SJSA1 (cell line): ENCODE results near the gene PADI6. TPM values are rescaled to one million over a fixed set of nuclear protein-coding genes. Genes with fewer than 3 reads are reported as not detected.

Experiments used
- DNase-seq, 2 experiments: peaks; one replicate each; pipeline ENCODE4 v3.0.0-alpha.2; 2015 to 2020; ENCODE audit warnings: low spot score in 2 of 2, low read depth in 1 of 2
- H3K27ac ChIP-seq: fragments of 250-450 bp; sonication (Bioruptor Pico); 2 replicates; pipeline ENCODE4 v1.5.1; 2020; ENCODE audit warnings: mild to moderate bottlenecking, moderate library complexity
- H3K27me3 ChIP-seq: fragments of 250-450 bp; sonication (Bioruptor Pico); replicated peaks from 2 replicates; pipeline ENCODE4 v1.5.1; 2020; ENCODE audit warnings: mild to moderate bottlenecking, moderate library complexity
- H3K36me3 ChIP-seq: fragments of 250-450 bp; sonication (Bioruptor Pico); 2 replicates; pipeline ENCODE4 v1.5.1; 2020; ENCODE audit warnings: mild to moderate bottlenecking
- H3K4me1 ChIP-seq: fragments of 250-450 bp; sonication (Bioruptor Pico); replicated peaks from 2 replicates; pipeline ENCODE4 v1.6.1; 2021; ENCODE audit warnings: mild to moderate bottlenecking
- H3K4me3 ChIP-seq: fragments of 250-450 bp; sonication (Bioruptor Pico); 2 replicates; pipeline ENCODE4 v1.5.1; 2020; ENCODE audit warnings: mild to moderate bottlenecking
- H3K9me3 ChIP-seq: fragments of 250-450 bp; sonication (Bioruptor Pico); replicated peaks from 2 replicates; pipeline ENCODE4 v1.5.1; 2020; ENCODE audit warnings: mild to moderate bottlenecking
- total RNA-seq: library from RNA; depleted of rRNA; stranded (reverse); fragments of >200 nt; shearing (Covaris generic); gene quantifications from 2 replicates; pipeline ENCODE4 v1.2.3, GENCODE V29; 2014

PADI6 gene
- total RNA-seq, 1 experiment from 2014 or later = not detected

DNA sequence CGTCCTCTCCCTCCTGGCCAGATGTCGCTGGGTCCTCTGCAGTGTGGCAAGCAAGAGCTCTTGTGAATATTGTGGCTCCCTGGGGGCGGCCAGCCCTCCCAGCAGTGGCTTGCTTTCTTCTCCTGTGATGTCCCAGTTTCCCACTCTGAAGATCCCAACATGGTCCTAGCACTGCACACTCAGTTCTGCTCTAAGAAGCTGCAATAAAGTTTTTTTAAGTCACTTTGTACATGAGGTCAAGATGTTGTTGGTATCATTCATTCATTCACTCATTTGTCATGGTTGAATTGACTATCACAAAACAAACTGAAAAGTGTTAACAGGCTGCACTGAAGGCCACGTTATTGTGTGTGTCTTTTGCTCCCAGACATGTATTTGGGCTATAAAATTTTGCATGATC lies 8.2 kb upstream of the PADI6 start:
- H3K36me3 ChIP-seq = no peaks in the 10 kb centered on the region
- no peaks in the 10 kb centered on the region; the same call in none of the 2 replicates for H3K27me3 ChIP-seq
- no peaks in the 10 kb centered on the region for H3K9me3 ChIP-seq
- no peak for DNase-seq
- no peak overlapping the region for H3K27ac ChIP-seq
- no peaks in the 10 kb centered on the region for H3K4me1 ChIP-seq
- H3K4me3 ChIP-seq = no peak overlapping the region

DNA sequence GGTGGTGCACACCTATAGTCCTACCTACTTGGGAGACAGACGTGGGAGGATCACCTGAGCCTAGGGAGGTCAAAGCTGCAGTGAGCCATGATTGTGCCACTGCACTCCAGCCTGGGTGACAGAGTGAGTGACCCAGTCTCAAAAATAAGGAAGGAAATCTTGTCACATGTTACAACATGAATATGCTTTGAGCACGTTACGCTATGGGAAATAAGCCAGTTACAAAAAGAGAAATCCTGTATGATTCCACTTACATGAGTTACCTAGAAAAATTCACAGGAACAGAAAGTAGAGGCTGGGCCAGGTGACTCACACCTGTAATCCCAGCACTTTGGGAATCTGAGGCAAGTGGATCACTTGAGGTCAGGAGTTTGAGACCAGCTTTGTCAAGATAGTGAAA lies 6.7 kb upstream of the PADI6 start:
- Histone ChIP-seq H3K9me3 (no peaks in the 10 kb centered on the region), H3K4me1 (no peaks in the 10 kb centered on the region), H3K36me3 (no peaks in the 10 kb centered on the region), H3K4me3 (no peak overlapping the region), H3K27ac (no peak overlapping the region), H3K27me3 (no peaks in the 10 kb centered on the region; the same call in none of the 2 replicates)
- DNase-seq = no peak

DNA sequence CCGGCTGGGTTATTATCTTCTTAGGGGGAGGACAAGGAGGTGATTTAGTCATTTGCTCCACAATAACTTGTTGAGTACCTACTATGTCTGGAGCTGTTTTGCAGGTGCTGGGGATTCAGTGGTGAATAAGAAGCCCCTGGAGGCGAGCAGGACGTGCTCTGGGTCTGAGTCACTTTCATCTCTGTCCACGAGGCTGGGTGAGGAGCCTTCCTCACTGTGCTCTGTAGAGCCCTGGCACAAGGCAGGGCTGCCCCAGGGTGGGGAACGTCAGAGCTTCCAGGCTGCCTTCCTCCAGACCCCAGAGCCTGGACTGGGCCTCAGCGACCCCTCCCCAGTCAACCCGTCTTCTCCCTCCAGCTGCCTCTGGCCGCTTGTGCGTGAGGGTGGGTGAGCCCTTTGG lies 2.5 kb upstream of the PADI6 start:
- no peaks in the 10 kb centered on the region for H3K4me1 ChIP-seq
- no peak overlapping the region for H3K27ac ChIP-seq
- peaks cover 4% of the 10 kb centered on the region for H3K27me3 ChIP-seq
- H3K36me3 ChIP-seq = no peaks in the 10 kb centered on the region
- H3K9me3 ChIP-seq = no peaks in the 10 kb centered on the region
- no peak for DNase-seq
- H3K4me3 ChIP-seq = no peak overlapping the region

DNA sequence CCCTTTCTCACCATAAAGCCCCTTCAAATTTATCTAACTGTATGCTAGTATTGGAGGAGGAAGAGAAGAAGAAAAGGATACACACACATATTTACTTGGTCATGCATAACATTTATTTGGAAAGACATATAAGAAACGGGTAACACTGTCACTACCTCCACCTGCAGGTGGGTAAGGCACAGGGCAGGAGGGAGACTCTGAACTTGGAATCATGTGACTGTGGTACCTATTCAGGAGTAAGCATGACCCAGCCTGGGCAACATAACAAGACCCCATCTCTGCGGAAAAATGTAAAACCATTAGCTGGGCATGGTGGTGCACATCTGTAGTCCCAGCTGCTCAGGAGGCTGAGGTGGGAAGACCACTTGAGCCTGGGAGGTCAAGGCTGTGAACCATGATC lies 1.4 kb upstream of the PADI6 start:
- Histone ChIP-seq H3K27ac (no peak overlapping the region), H3K9me3 (no peaks in the 10 kb centered on the region), H3K4me1 (no peaks in the 10 kb centered on the region), H3K36me3 (no peaks in the 10 kb centered on the region), H3K27me3 (peaks cover 5% of the 10 kb centered on the region), H3K4me3 (no peak overlapping the region)
- no peak for DNase-seq

DNA sequence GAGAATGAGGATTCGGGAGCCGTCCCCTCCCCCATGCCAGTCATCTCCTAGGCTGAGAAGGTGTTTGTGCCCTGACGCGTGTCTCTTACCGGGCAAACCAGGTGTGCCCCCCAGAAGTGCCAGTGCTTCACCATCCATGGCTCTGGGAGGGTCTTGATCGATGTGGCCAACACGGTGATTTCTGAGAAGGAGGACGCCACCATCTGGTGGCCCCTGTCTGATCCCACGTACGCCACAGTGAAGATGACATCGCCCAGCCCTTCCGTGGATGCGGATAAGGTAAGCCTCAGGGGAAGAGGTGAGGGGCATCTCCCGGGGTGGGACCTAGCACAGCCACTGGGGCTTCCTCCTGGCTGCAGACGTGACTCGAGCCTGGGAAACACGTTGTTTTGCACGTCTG lies 959 bp downstream of the PADI6 start:
- H3K36me3 ChIP-seq = no peaks in the 10 kb centered on the region
- H3K27me3 ChIP-seq = peaks cover 11% of the 10 kb centered on the region
- no peaks in the 10 kb centered on the region for H3K9me3 ChIP-seq
- no peak overlapping the region for H3K4me3 ChIP-seq
- H3K27ac ChIP-seq = no peak overlapping the region
- no peak for DNase-seq
- H3K4me1 ChIP-seq = no peaks in the 10 kb centered on the region

DNA sequence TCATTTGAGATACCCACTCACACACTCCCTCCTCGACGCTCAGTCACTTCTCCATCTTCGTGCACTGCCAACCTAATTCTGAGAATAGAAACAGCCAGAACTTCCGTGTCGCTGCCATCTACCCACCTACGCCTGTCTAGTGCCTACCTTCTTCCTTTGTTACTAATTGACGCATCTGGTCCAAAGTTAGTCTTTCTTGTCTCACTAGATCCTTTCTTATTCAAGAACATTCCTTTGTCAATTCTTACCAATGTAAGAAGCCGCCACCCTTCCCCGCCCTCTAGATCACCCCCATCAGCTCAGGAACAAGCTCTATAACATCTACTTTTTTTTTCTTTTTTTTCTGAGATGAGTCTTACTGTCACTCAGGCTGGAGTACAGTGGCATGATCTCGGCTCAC lies 3.7 kb downstream of the PADI6 start:
- no peaks in the 10 kb centered on the region for H3K36me3 ChIP-seq

DNA sequence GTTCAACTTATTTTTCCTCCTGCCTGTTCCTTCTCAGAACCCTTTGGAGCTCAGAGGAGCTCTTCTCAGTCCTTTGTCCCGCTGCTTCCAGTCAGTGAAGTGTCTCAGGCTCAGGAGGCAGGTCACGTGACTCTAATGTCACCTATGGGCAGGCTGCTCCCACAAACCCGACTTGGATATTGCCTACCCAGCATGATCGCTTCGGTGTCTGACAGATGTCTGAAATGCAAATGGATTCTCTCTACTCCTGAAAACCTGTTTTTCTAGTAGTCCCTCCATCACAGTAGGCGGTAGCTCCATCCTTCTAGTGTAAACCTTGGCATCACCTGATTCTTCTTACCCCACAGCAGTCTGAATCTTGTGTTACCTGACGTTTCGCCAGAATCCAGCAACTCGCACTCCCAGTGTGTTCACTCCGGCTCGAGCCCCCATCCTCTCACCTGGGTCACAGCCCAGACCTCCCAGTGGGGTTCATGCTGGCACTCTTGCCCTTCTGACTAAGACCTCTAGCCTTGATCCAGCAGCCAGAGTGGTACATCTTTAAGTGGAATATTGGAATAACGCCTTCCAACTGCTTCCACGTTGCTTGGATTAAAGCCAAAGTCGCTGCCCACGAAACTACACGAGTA lies 5.4 kb downstream of the PADI6 start:
- H3K27me3 ChIP-seq = peaks cover 24% of the 10 kb centered on the region

More for the DNA sequence above, 3.7 kb downstream of the PADI6 start:
- Histone ChIP-seq H3K4me3 (no peak overlapping the region), H3K9me3 (no peaks in the 10 kb centered on the region), H3K27me3 (peaks cover 16% of the 10 kb centered on the region), H3K27ac (no peak overlapping the region), H3K4me1 (no peaks in the 10 kb centered on the region)
- no peak for DNase-seq

DNA sequence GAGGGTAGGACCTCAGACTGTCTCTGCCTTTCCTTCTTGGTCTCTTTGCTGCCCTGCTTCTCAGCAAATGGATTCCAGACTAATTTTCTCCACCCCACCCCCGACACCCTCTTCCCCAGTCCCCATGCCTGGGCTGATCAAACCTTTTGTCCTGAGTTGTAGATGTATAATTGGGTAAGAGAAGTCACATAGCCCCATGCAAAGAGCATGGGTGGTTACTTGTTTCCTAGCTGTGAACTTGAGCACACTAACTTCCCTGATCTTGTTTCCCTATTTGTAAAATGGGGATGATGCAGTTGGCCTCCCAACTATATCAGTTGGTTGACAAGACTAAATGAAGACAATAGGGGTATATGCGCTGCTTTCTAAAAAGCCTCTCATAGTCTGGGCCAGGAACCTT lies 9.2 kb downstream of the PADI6 start:
- no peak overlapping the region for H3K27ac ChIP-seq
- no peak for DNase-seq
- H3K27me3 ChIP-seq = peaks cover 19% of the 10 kb centered on the region
- no peaks in the 10 kb centered on the region for H3K36me3 ChIP-seq
- no peaks in the 10 kb centered on the region for H3K9me3 ChIP-seq
- H3K4me1 ChIP-seq = no peaks in the 10 kb centered on the region
- no peak overlapping the region for H3K4me3 ChIP-seq

More for the DNA sequence above, 5.4 kb downstream of the PADI6 start:
- H3K36me3 ChIP-seq = no peaks in the 10 kb centered on the region
- no peak for DNase-seq
- no peaks in the 10 kb centered on the region for H3K4me1 ChIP-seq
- H3K27ac ChIP-seq = no peak overlapping the region
- H3K9me3 ChIP-seq = no peaks in the 10 kb centered on the region
- H3K4me3 ChIP-seq = no peak overlapping the region

DNA sequence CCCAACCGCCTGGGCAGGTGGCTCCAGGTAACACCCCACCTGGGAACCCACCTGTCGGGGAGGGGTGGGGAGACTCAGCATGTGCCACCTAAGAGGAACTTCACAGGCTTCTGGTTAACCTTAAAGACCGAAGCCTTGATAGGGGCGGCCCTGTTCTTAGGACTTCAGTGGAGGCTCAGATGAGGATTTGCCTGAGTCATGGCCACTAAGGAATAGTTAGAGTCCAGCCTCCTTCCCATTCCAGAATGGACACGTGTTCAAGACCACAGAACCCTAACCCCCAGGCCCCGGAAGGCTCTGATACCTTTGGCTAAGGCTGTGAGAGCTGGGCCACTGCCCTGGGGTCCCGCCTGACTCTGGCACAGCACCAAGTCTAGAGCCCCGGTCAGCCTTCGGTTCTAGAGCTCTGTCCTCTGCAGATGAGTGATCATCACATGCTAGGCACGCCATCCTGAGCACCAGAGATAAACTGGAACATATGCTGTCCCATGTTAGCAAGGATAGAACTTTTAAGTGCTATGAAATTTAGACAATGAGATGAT lies 20.3 kb downstream of the PADI6 start:
- no peak overlapping the region for H3K4me3 ChIP-seq
- no peaks in the 10 kb centered on the region for H3K36me3 ChIP-seq
- H3K27ac ChIP-seq = no peak overlapping the region
- H3K9me3 ChIP-seq = no peaks in the 10 kb centered on the region; the same call in 1 of the 2 replicates
- no peaks in the 10 kb centered on the region for H3K4me1 ChIP-seq
- DNase-seq = no peak
- peaks cover 3% of the 10 kb centered on the region; the same call in 1 of the 2 replicates for H3K27me3 ChIP-seq

DNA sequence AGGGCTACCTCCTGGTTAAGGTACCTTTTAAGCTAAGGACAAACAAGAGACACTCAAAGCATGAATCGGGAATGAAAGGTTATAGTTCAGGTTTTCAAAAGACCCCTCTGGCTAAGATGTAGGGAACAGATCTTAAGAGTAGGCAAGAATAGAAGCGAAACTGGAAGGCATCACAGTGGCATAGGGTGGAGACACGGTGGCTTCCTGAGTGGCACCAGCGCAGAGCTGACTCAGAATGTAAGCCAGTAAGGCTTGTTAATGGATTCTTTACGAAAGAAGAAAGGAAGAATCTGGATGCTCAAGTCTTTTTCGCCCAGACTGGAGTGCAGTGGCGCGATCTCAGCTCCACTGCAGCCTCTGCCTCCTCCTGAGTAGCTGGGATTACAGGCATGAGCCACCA lies 21.2 kb downstream of the PADI6 start:
- no peaks in the 10 kb centered on the region for H3K4me1 ChIP-seq
- no peaks in the 10 kb centered on the region for H3K27me3 ChIP-seq
- no peak overlapping the region for H3K4me3 ChIP-seq
- no peak overlapping the region for H3K27ac ChIP-seq
- H3K36me3 ChIP-seq = no peaks in the 10 kb centered on the region
- no peak for DNase-seq
- no peaks in the 10 kb centered on the region; the same call in 1 of the 2 replicates for H3K9me3 ChIP-seq

DNA sequence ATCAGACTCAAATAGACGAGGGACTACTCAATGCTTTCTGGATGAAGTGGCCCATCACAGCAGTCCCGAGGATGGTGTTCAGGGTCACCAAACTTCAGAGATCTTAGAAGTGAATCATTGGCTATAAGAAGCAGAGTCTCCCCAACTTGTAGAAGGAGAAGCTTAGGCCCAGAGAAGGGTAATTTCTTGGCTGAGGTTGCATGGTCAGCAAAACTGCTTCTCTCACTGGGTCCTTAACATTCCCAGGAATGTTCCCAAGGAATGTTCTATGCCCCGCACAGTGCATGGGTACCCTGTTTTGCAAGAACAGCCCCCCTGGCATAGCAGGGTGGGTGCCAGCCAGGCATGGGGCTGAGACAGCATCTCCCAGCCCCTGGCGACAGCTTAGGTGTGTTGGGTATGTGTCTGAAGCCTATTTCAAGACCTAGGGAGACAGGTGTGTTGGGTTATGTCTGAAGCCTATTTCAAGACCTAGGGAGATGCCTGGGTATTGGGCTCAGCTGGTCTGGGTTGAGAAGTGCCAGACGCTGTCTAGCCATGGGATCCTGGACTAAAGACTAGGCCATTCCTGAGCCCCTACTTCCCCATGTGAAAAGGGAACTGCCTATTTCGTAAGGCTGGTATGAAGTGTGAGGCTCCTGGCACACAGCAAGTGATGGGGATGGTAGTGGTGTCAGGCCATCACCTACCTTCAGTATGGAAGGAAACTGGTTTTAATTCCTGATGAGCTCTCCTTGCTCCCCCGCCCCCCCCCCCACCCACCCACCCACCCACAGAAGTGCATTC lies 26.1 kb downstream of the PADI6 start:
- Histone ChIP-seq H3K9me3 (no peaks in the 10 kb centered on the region; the same call in 1 of the 2 replicates), H3K4me1 (no peaks in the 10 kb centered on the region), H3K27me3 (no peaks in the 10 kb centered on the region), H3K27ac (no peak overlapping the region), H3K36me3 (no peaks in the 10 kb centered on the region), H3K4me3 (no peak overlapping the region)
- DNase-seq = no peak

DNA sequence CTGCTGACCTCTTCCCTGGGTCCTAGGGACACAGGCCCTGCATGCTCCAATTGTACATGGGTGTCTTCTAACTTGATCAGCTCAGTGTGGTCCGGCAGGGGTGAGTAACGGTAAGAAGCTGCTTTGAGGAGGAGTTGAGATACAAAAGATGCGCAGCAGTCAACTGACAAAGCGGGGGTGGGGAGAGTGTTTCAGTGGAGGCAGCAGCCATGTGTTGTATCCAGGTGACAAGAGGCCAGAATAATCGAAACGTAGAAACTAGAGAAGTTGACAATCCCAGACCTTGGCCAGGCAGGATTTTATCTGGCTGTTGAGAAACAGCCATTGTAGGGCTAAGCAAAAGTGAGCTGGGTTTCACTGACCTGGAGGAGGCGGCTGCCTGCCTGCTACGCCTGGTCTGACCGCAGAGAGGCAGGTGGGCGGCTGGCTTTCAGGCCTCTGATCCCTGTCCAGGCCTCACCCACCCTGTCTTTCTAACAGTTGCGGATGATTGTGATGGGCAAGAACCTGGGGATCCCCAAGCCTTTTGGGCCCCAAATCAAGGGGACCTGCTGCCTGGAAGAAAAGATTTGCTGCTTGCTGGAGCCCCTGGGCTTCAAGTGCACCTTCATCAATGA lies 28.8 kb downstream of the PADI6 start:
- no peak for DNase-seq
- no peak overlapping the region for H3K27ac ChIP-seq
- H3K4me1 ChIP-seq = peaks cover 2% of the 10 kb centered on the region; the same call in 1 of the 2 replicates
- no peaks in the 10 kb centered on the region for H3K9me3 ChIP-seq
- peaks cover 3% of the 10 kb centered on the region for H3K36me3 ChIP-seq
- H3K4me3 ChIP-seq = no peak overlapping the region
- no peaks in the 10 kb centered on the region for H3K27me3 ChIP-seq

DNA sequence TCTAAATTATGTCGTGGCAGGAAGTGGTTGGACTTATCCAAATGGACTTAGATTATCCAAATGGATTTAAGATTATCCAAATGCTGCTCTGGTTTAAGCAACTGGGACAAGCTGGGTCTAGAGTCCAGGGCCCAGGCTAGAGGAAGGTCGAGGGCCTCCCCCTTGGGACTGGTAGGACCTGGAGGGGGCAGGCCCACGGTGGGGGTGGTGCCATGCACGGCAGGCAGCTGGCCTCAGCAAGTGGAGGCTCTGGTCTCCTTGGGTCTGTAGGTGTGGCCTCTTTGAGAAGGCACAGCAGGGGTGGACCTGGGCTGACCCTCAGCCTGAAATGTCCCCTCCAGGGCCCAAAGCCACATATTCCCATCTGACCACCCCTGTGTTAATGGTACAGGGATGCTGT lies 29.8 kb downstream of the PADI6 start:
- DNase-seq = peak in 1 of 2 experiments; percentile 37
- Histone ChIP-seq H3K36me3 (peaks cover 11% of the 10 kb centered on the region), H3K27me3 (no peaks in the 10 kb centered on the region), H3K27ac (no peak overlapping the region), H3K4me3 (no peak overlapping the region), H3K4me1 (peaks cover 5% of the 10 kb centered on the region; the same call in 1 of the 2 replicates), H3K9me3 (no peaks in the 10 kb centered on the region)

DNA sequence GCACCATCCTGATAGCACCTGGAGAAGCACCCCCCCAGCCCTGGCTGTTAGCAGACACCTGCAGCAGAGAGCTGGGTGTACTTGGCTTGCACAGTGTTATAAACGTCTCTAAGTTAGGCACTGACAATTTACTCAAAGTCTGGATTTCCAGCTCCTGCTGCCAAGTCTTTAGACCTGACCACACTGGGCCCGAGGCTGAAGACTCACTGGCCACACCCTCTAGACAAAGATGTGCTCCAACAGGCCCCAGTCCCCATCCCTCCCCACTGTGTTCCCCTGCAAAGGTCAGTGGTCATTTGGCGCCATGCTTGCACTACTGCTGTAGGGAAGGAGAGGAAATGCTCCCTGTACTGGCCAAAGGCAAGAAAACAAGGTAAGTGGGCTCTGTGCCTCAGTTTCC lies 31.1 kb downstream of the PADI6 start:
- DNase-seq = no peak
- H3K4me3 ChIP-seq = no peak overlapping the region
- no peaks in the 10 kb centered on the region for H3K9me3 ChIP-seq
- H3K27me3 ChIP-seq = no peaks in the 10 kb centered on the region
- peaks cover 18% of the 10 kb centered on the region for H3K36me3 ChIP-seq
- no peak overlapping the region for H3K27ac ChIP-seq
- peaks cover 5% of the 10 kb centered on the region; the same call in 1 of the 2 replicates for H3K4me1 ChIP-seq
